ENCODE measurements around the gene RALGPS1.

The RALGPS1 gene

GRCh38 chr9:127237801-127238200 lies 323.2 kb downstream of the RALGPS1 start:
- Histone ChIP-seq H3K9ac (no peak overlapping the region), H3K4me3 (no peak overlapping the region), H3K9me3 (no peaks in the 10 kb centered on the region), H3K27me3 (no peaks in the 10 kb centered on the region), H3K4me1 (no peaks in the 10 kb centered on the region), H3K27ac (no peak overlapping the region), H3K4me2 (no peak overlapping the region), H4K20me1 (no peaks in the 10 kb centered on the region), H3K36me3 (no peaks in the 10 kb centered on the region)
- TF ChIP-seq Cebpa-rat (IDR thresholded peaks at IDR 0.05): no peak

GRCh38 chr9:127241354-127241753 lies 326.8 kb downstream of the RALGPS1 start:
- Histone ChIP-seq H3K4me2 (no peak overlapping the region), H3K9ac (no peak overlapping the region), H3K9me3 (no peaks in the 10 kb centered on the region), H3K36me3 (no peaks in the 10 kb centered on the region), H3K27me3 (no peaks in the 10 kb centered on the region), H3K4me1 (peaks cover 6% of the 10 kb centered on the region), H4K20me1 (no peaks in the 10 kb centered on the region), H3K4me3 (no peak overlapping the region), H3K27ac (no peak overlapping the region)
- no peak for TF ChIP-seq Cebpa-rat (IDR thresholded peaks at IDR 0.05)

- Histone ChIP-seq H3K36me3 (no peaks in the 10 kb centered on the region), H3K4me1 (peaks cover 9% of the 10 kb centered on the region), H3K27me3 (no peaks in the 10 kb centered on the region), H4K20me1 (no peaks in the 10 kb centered on the region), H3K4me3 (peak overlapping the region; percentile 67), H3K27ac (0 out of 2 replicates have a peak overlapping the region, but pooled peaks have one; percentile 43), H3K9me3 (no peaks in the 10 kb centered on the region), H3K4me2 (peak overlapping the region; percentile 83), H3K9ac (peak overlapping the region; percentile 46)
- no peak for TF ChIP-seq Cebpa-rat (IDR thresholded peaks at IDR 0.05)
Measured at GRCh38 chr9:127244609-127245601, 330.3 kb downstream of the RALGPS1 start.

- TF ChIP-seq Cebpa-rat (IDR thresholded peaks at IDR 0.05): no peak
- Histone ChIP-seq H3K4me1 (peaks cover 15% of the 10 kb centered on the region), H3K27ac (no peak overlapping the region), H3K9ac (peak overlapping the region; percentile 46; the same call in 1 of the 2 replicates), H3K4me2 (peak overlapping the region; percentile 83), H3K4me3 (peak overlapping the region; percentile 67), H3K27me3 (no peaks in the 10 kb centered on the region), H4K20me1 (no peaks in the 10 kb centered on the region), H3K36me3 (no peaks in the 10 kb centered on the region), H3K9me3 (no peaks in the 10 kb centered on the region)
Measured at GRCh38 chr9:127245637-127246164, 331.1 kb downstream of the RALGPS1 start.

GRCh38 chr9:127248241-127248640 lies 333.7 kb downstream of the RALGPS1 start:
- peaks cover 15% of the 10 kb centered on the region for H3K4me1 ChIP-seq
- H3K27ac ChIP-seq: no peak overlapping the region
- H3K4me2 ChIP-seq: no peak overlapping the region
- H4K20me1 ChIP-seq: no peaks in the 10 kb centered on the region
- no peak overlapping the region for H3K9ac ChIP-seq
- TF ChIP-seq Cebpa-rat (IDR thresholded peaks at IDR 0.05): no peak
- no peaks in the 10 kb centered on the region for H3K27me3 ChIP-seq
- H3K4me3 ChIP-seq: no peak overlapping the region
- H3K36me3 ChIP-seq: no peaks in the 10 kb centered on the region
- no peaks in the 10 kb centered on the region for H3K9me3 ChIP-seq

- Histone ChIP-seq H4K20me1 (no peaks in the 10 kb centered on the region), H3K4me2 (peak overlapping the region; percentile 55), H3K9ac (no peak overlapping the region), H3K36me3 (no peaks in the 10 kb centered on the region), H3K4me3 (no peak overlapping the region), H3K9me3 (no peaks in the 10 kb centered on the region), H3K4me1 (peaks cover 15% of the 10 kb centered on the region), H3K27me3 (no peaks in the 10 kb centered on the region), H3K27ac (no peak overlapping the region)
- TF ChIP-seq Cebpa-rat (IDR thresholded peaks at IDR 0.05): no peak
Measured at GRCh38 chr9:127249877-127250276, 335.3 kb downstream of the RALGPS1 start.

GRCh38 chr9:127250896-127251391 lies 336.4 kb downstream of the RALGPS1 start:
- H3K27ac ChIP-seq: no peak overlapping the region
- H3K4me3 ChIP-seq: no peak overlapping the region
- H3K36me3 ChIP-seq: no peaks in the 10 kb centered on the region
- H3K27me3 ChIP-seq: no peaks in the 10 kb centered on the region
- peaks cover 9% of the 10 kb centered on the region for H3K4me1 ChIP-seq
- H3K4me2 ChIP-seq: no peak overlapping the region
- H4K20me1 ChIP-seq: no peaks in the 10 kb centered on the region
- no peaks in the 10 kb centered on the region for H3K9me3 ChIP-seq
- no peak overlapping the region for H3K9ac ChIP-seq
- no peak for TF ChIP-seq Cebpa-rat (IDR thresholded peaks at IDR 0.05)

GRCh38 chr9:127252410-127253318 lies 338.1 kb downstream of the RALGPS1 start:
- H3K36me3 ChIP-seq: no peaks in the 10 kb centered on the region
- H3K9ac ChIP-seq: no peak overlapping the region
- H3K9me3 ChIP-seq: no peaks in the 10 kb centered on the region
- peaks cover 9% of the 10 kb centered on the region for H3K4me1 ChIP-seq
- H3K27ac ChIP-seq: no peak overlapping the region
- no peaks in the 10 kb centered on the region for H4K20me1 ChIP-seq
- no peak overlapping the region for H3K4me2 ChIP-seq
- H3K27me3 ChIP-seq: no peaks in the 10 kb centered on the region
- no peak for TF ChIP-seq Cebpa-rat (IDR thresholded peaks at IDR 0.05)
- no peak overlapping the region for H3K4me3 ChIP-seq

GRCh38 chr9:127253446-127253845 lies 338.9 kb downstream of the RALGPS1 start:
- Histone ChIP-seq H3K36me3 (no peaks in the 10 kb centered on the region), H3K27me3 (no peaks in the 10 kb centered on the region), H3K4me1 (peaks cover 9% of the 10 kb centered on the region), H3K9ac (no peak overlapping the region), H3K4me3 (no peak overlapping the region), H3K27ac (no peak overlapping the region), H3K4me2 (no peak overlapping the region), H3K9me3 (no peaks in the 10 kb centered on the region), H4K20me1 (no peaks in the 10 kb centered on the region)
- no peak for TF ChIP-seq Cebpa-rat (IDR thresholded peaks at IDR 0.05)
